HG02642 (cell line): ENCODE data around the gene GSTM5.
"Not testable (repeated sequence)": the region's sequence is repeated elsewhere in the genome, so short reads cannot be mapped to it uniquely, and the experiment has no call there.

Source experiments
- ATAC-seq: cut with Tn5 transposase; IDR thresholded peaks from one replicate; pipeline ENCODE4 v1.9.1; 2021; ENCODE audit warnings: mild to moderate bottlenecking; ENCODE audit not compliant: unreplicated experiment, poor library complexity

GSTM5 gene

GRCh38 chr1:109726007-109726406 is 14.0 kb downstream of the GSTM5 start:
- ATAC-seq, result no peak

- no peak for ATAC-seq
Measured at GRCh38 chr1:109726728-109727373, 14.8 kb downstream of the GSTM5 start.

GRCh38 chr1:109728870-109729269 is 16.8 kb downstream of the GSTM5 start:
- no peak for ATAC-seq

- ATAC-seq, result no peak
Measured at GRCh38 chr1:109730666-109731065, 18.6 kb downstream of the GSTM5 start.

DNA sequence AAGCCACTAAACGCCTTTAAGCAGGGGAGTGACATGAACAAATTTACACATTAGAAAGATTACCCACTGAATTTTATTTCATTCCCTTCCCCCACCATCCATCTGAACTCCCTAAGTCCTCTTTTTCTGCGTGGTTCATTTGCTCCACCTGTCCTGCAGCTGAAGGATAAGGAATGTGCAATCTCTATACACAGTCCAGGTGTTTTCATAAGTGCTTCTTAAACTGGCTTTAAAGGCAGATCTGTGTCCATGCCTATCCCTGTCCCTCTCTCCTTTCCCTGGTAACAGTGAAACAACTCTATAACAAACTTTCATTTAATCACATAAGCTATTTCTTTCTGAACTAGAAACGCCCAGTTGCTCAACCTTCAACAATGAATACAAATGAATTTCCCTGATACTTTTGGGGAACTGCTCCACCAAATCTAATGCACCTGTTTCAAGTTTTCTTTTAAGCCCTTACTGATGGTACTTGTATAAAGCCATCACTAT is 20.4 kb downstream of the GSTM5 start:
- ATAC-seq, result no peak

DNA sequence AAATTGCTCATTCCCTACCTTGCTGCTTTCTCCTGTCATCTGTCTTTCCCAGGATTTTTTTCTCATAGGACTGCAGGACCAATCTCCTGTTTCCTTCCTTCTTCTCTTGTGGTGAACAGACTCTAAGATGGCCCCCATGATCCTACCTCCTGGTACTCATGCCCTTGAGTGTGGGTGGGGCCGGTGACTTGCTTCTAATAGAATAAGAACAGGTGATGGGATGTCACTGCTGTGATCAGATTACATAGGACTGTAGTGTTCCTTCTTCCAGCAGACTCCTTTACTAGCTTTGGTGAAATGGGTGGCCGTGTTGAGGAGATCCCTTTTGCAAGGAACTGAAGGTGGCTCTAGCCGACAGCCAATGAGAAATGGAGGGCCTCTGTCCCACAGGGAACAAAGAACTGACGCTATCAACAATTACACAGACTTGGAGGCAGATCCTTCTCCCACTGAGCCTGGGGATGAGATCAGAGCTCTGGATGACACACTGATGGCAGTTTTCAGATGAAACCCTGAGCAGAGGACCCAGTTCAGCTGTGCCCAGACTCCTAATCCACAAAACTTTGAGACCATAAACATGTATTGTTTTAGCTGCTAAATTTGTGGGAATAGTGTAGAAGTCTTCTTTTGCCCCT is 21.3 kb downstream of the GSTM5 start:
- ATAC-seq, result no peak

GRCh38 chr1:109739738-109740614 is 27.9 kb downstream of the GSTM5 start:
- peak; percentile 95 for ATAC-seq

GRCh38 chr1:109740615-109741373 is 28.7 kb downstream of the GSTM5 start, which contains the start of gene GSTM3:
GSTM3 (minus strand) TSS chr1:109741038; CDS start chr1:109740287, 751 bp downstream.
- ATAC-seq, result no peak

- ATAC-seq, result not testable (repeated sequence)
Measured at GRCh38 chr1:109748311-109748710, 36.3 kb downstream of the GSTM5 start.

- no peak for ATAC-seq
Measured at GRCh38 chr1:109749221-109749620, 37.2 kb downstream of the GSTM5 start.

- ATAC-seq, result no peak
Measured at GRCh38 chr1:109750241-109750882, 38.3 kb downstream of the GSTM5 start.

- ATAC-seq, result no peak
Measured at GRCh38 chr1:109750920-109751319, 38.9 kb downstream of the GSTM5 start.

GRCh38 chr1:109751531-109752260 is 39.6 kb downstream of the GSTM5 start:
- ATAC-seq, result no peak

GRCh38 chr1:109754738-109755137 is 42.7 kb downstream of the GSTM5 start:
- ATAC-seq, result no peak

DNA sequence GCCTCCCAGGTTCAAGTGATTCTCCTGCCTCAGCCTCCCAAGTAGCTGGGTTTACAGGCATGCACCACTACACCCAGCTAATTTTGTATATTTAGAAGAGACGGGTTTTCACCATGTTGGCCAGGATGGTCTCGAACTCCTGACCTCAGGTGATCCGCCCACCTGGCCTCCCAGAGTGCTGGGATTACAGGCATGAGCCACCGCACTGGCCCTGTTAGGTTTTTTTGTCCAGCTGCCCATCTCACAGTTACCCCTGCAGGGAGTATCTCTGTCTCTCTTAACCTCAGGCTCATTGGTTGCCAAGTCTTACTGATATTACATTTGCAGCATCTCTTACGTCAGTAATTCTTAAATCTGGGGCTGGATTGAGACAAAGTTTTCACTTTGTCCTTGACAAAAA is 44.3 kb downstream of the GSTM5 start:
- ATAC-seq, result not testable (repeated sequence)

DNA sequence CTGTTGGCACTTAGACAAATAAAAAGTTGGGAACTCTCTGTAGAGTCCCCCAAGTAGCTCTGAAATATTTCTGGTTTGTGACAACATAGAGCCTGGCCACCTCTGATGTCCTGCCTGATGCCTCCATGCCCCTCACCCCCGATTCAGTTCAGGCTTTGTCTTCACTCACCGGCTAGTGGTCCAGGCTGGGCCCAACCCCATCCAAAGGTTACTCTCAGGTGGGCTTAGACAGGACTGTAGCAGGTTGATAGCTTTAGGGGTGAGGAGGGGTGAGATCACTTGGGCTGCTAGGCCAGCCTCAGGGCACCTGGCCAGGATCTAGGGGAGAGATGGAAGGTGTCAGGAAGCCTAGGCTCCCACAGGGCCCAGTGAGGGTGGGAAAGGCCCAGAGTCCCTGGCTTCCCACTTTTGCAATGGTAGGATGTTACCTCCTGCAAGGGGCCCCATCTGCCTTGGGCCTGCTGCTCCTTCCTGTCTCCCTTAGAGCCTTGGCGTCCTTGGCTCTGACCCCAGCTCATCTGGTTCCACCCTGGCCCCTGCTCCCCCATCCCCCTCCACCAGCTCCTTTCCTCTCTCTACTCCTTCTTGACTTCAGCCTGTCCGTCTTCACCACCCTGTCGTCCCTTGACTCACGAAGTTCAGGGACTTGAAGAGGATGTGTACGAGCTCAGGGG is 44.9 kb downstream of the GSTM5 start:
- ATAC-seq, result no peak

- no peak for ATAC-seq
Measured at GRCh38 chr1:109757936-109758786, 46.1 kb downstream of the GSTM5 start.
